Duodenal mucosa (tissue), 2 donors: Measurements from ENCODE around the gene LRIG1.

Source experiments
- H3K27ac ChIP-seq: one replicate; pipeline ENCODE4 v1.7.0; 2013; ENCODE audit warnings: low read depth, low read length
- H3K27me3 ChIP-seq, 2 donors: one replicate each; pipeline ENCODE4 v1.7.0; 2013; ENCODE audit warnings: low read length in 2 of 2, control low read depth in 1 of 2; ENCODE audit not compliant: insufficient read depth in 2 of 2, control insufficient read depth in 1 of 2
- H3K36me3 ChIP-seq, 2 donors: one replicate each; pipeline ENCODE4 v1.7.0; 2013; ENCODE audit warnings: low read length in 2 of 2, control low read depth in 1 of 2; ENCODE audit not compliant: insufficient read depth in 2 of 2, control insufficient read depth in 1 of 2
- H3K4me1 ChIP-seq, 2 donors: one replicate each; pipeline ENCODE4 v1.7.0; 2013; ENCODE audit warnings: low read length in 2 of 2, control low read depth in 1 of 2; ENCODE audit not compliant: insufficient read depth in 2 of 2, control insufficient read depth in 1 of 2
- H3K4me3 ChIP-seq, 2 donors: one replicate each; pipeline ENCODE4 v1.7.0; 2013; ENCODE audit warnings: low read length in 2 of 2, low read depth in 1 of 2
- H3K9ac ChIP-seq, 2 donors: one replicate each; pipeline ENCODE4 v1.7.0; 2013; ENCODE audit warnings: low read length in 2 of 2, low read depth in 1 of 2
- H3K9me3 ChIP-seq, 2 donors: one replicate each; pipeline ENCODE4 v1.7.0; 2013; ENCODE audit warnings: low read length in 2 of 2, control low read depth in 1 of 2; ENCODE audit not compliant: control insufficient read depth in 1 of 2

The LRIG1 gene

DNA sequence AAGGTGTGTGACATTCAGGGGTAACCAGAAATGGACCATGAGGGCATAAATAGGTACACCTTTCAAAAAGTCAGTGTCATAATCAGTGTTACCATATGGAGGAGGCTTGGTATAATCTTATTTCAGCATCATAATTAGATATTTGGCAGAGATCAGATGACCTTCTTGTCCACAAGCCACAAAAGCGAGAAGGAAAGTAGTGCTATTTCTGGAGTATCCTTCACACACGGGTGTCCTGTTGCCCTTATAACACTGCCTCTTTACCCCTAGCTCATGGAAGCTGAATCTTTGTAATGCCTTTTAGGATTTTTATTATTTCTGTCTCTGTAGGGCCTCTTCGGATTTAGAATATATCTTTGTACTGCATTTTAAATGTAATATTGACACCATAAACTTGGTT is 132.8 kb downstream of the LRIG1 start:
- Histone ChIP-seq H3K27ac (no peak overlapping the region), H3K9ac (no peak overlapping the region), H3K36me3 (no peaks in the 10 kb centered on the region), H3K9me3 (no peaks in the 10 kb centered on the region), H3K4me1 (no peaks in the 10 kb centered on the region), H3K27me3 (no peaks in the 10 kb centered on the region), H3K4me3 (no peak overlapping the region)

DNA sequence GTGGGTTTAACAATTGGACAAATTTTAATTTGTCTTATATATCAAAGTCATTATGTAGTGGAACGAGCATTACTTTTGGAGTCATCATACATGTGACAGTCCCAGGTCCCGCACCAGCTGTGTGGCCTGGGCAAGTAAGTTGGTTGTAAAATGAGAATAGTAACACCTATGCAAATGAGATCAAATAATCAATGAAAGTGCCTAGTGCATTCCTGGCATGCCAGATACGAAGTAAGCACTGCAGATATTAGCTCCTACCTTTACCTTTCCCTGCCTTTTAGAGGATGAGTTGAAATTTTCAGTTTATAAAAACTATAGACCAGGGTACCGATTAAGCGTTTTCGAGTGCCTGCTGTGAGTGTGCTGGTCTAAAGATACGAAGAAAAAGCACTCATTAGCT is 134.1 kb downstream of the LRIG1 start:
- Histone ChIP-seq H3K4me3 (no peak overlapping the region), H3K9me3 (no peaks in the 10 kb centered on the region), H3K4me1 (no peaks in the 10 kb centered on the region), H3K9ac (no peak overlapping the region), H3K27me3 (no peaks in the 10 kb centered on the region), H3K36me3 (no peaks in the 10 kb centered on the region), H3K27ac (no peak overlapping the region)

DNA sequence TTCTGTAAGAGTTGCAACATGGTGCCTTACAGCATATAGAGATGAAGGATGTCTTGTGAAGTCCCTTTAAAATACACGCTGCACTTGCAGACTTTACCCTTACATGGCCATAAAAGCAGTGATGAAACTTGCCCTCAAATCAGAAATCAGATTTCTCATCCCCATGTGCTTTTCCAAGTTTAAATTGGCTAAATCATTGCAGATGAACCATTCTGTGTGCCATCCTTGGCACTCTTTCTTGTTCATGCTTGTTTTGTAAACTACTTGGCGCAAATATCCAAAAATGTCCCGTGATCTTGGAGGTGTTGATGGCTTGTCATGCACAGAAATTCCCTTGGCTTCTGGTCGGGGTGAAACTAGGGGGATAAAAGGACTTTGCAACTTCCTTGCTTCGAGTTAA is 135.7 kb downstream of the LRIG1 start:
- Histone ChIP-seq H3K36me3 (no peaks in the 10 kb centered on the region), H3K27me3 (no peaks in the 10 kb centered on the region), H3K27ac (no peak overlapping the region), H3K4me1 (no peaks in the 10 kb centered on the region), H3K9ac (no peak overlapping the region), H3K9me3 (no peaks in the 10 kb centered on the region), H3K4me3 (no peak overlapping the region)

GRCh38 chr3:66363148-66363547 is 137.7 kb downstream of the LRIG1 start:
- Histone ChIP-seq H3K36me3 (no peaks in the 10 kb centered on the region), H3K4me3 (no peak overlapping the region), H3K4me1 (peaks cover 0 to 5% of the 10 kb centered on the region in 2 donors), H3K27ac (no peak overlapping the region), H3K9ac (no peak overlapping the region), H3K9me3 (no peaks in the 10 kb centered on the region), H3K27me3 (no peaks in the 10 kb centered on the region)

- no peak overlapping the region for H3K9ac ChIP-seq
- no peaks in the 10 kb centered on the region for H3K36me3 ChIP-seq
- H3K27ac ChIP-seq = no peak overlapping the region
- peaks cover 0 to 5% of the 10 kb centered on the region in 2 donors for H3K4me1 ChIP-seq
- H3K4me3 ChIP-seq = no peak overlapping the region
- H3K9me3 ChIP-seq = no peaks in the 10 kb centered on the region
- no peaks in the 10 kb centered on the region for H3K27me3 ChIP-seq
Observed at GRCh38 chr3:66362541-66362941, 138.3 kb downstream of the LRIG1 start.

- Histone ChIP-seq H3K9ac (no peak overlapping the region), H3K4me1 (peaks cover 0 to 5% of the 10 kb centered on the region in 2 donors), H3K27ac (no peak overlapping the region), H3K27me3 (no peaks in the 10 kb centered on the region), H3K36me3 (no peaks in the 10 kb centered on the region), H3K4me3 (no peak overlapping the region), H3K9me3 (no peaks in the 10 kb centered on the region)
Observed at GRCh38 chr3:66361356-66361755, 139.5 kb downstream of the LRIG1 start.

DNA sequence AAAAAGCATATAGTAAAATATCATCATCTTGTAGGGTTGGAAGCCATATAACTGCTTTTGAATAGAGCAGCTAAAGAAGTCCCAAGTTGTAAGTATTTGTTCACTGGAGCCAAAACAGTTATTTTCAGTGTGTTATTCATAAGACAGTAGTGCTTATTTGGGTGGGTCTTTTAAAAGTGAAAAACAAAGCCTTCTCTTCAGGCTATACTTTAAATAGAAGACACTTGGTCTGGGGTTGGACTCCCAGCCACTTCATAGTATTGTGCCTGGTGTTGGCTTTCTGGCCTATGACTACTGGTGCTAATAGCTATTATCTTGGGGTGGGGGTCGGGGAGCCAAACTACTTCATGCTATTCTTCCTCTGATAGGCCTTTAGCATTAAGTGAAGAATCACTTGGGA is 144.8 kb downstream of the LRIG1 start:
- Histone ChIP-seq H3K27me3 (no peaks in the 10 kb centered on the region), H3K9ac (no peak overlapping the region), H3K4me1 (peaks cover 0 to 5% of the 10 kb centered on the region in 2 donors), H3K9me3 (no peaks in the 10 kb centered on the region), H3K27ac (no peak overlapping the region), H3K36me3 (no peaks in the 10 kb centered on the region), H3K4me3 (no peak overlapping the region)

GRCh38 chr3:66355394-66355793 is 145.4 kb downstream of the LRIG1 start:
- peaks cover 0 to 5% of the 10 kb centered on the region in 2 donors for H3K4me1 ChIP-seq
- H3K9me3 ChIP-seq = no peaks in the 10 kb centered on the region
- no peak overlapping the region for H3K4me3 ChIP-seq
- H3K9ac ChIP-seq = no peak overlapping the region
- H3K27me3 ChIP-seq = no peaks in the 10 kb centered on the region
- no peak overlapping the region for H3K27ac ChIP-seq
- no peaks in the 10 kb centered on the region for H3K36me3 ChIP-seq

- Histone ChIP-seq H3K9me3 (no peaks in the 10 kb centered on the region), H3K27me3 (no peaks in the 10 kb centered on the region), H3K4me3 (no peak overlapping the region), H3K9ac (no peak overlapping the region), H3K4me1 (peaks cover 0 to under 1% of the 10 kb centered on the region in 2 donors), H3K27ac (no peak overlapping the region), H3K36me3 (no peaks in the 10 kb centered on the region)
Observed at GRCh38 chr3:66354001-66354400, 146.8 kb downstream of the LRIG1 start.

GRCh38 chr3:66353530-66353929 is 147.3 kb downstream of the LRIG1 start:
- no peaks in the 10 kb centered on the region for H3K9me3 ChIP-seq
- H3K9ac ChIP-seq = no peak overlapping the region
- no peaks in the 10 kb centered on the region for H3K4me1 ChIP-seq
- H3K27me3 ChIP-seq = no peaks in the 10 kb centered on the region
- H3K4me3 ChIP-seq = no peak overlapping the region
- H3K36me3 ChIP-seq = no peaks in the 10 kb centered on the region
- no peak overlapping the region for H3K27ac ChIP-seq

- Histone ChIP-seq H3K4me1 (no peaks in the 10 kb centered on the region), H3K9me3 (no peaks in the 10 kb centered on the region), H3K27ac (no peak overlapping the region), H3K4me3 (no peak overlapping the region), H3K9ac (no peak overlapping the region), H3K36me3 (peaks cover 0 to under 1% of the 10 kb centered on the region in 2 donors), H3K27me3 (no peaks in the 10 kb centered on the region)
Observed at GRCh38 chr3:66353039-66353438, 147.8 kb downstream of the LRIG1 start.
